Endothelial cell of umbilical vein (primary cell): ENCODE data around the gene BLM. TPM values are rescaled to one million over a fixed set of nuclear protein-coding genes. Genes with fewer than 3 reads are reported as not detected.

Source experiments
- BruUV-seq: library from RNA; stranded (reverse); fragments of 400-500 nt; replicated peaks from 2 replicates; lab custom pipeline; 2021; lab: Mats Ljungman, UMichigan
- CTCF ChIA-PET: fragments of 300-600, 350-600 bp; sonication (Branson Sonifier 250); formaldehyde crosslinking; loops from one replicate; lab custom pipeline; 2021; ENCODE audit warnings: antibody characterized with exemption, inconsistent platforms; lab: Charles Lee
- POLR2A ChIA-PET: fragments of 300-600, 350-600 bp; sonication (Branson Sonifier 250); formaldehyde crosslinking; loops from one replicate; lab custom pipeline; 2021; ENCODE audit warnings: antibody characterized with exemption, inconsistent platforms; lab: Charles Lee
- DNase-seq: peaks from one replicate; pipeline ENCODE4 v3.0.0-alpha.2; 2011; ENCODE audit warnings: low read depth, low spot score
- FAIRE-seq: peaks from 2 replicates; lab custom pipeline; 2011; peaks lifted over from hg19 to GRCh38; lab: Jason Lieb, UNC
- H2AFZ ChIP-seq: 2 replicates; pipeline ENCODE4 v1.6.0; 2012; ENCODE audit warnings: low read depth, low read length, control low read depth, inconsistent platforms
- H3K27ac ChIP-seq: 2 replicates; pipeline ENCODE4 v1.5.1; 2011; ENCODE audit warnings: low read depth, mild to moderate bottlenecking, control low read depth, low read length, moderate library complexity; ENCODE audit not compliant: insufficient read depth
- H3K27me3 ChIP-seq, 2 experiments: 2 replicates each; pipeline versions ENCODE4 v1.6.0 to v1.6.1; 2011; ENCODE audit warnings: low read length in 2 of 2, mixed read lengths in 1 of 2; ENCODE audit not compliant: control insufficient read depth in 2 of 2, insufficient read depth in 2 of 2
- H3K36me3 ChIP-seq, 2 experiments: 2 replicates in 1 of 2; 3 replicates in 1 of 2; pipeline ENCODE4 v1.5.1; 2011; ENCODE audit warnings: low read length in 2 of 2, mild to moderate bottlenecking in 1 of 2, moderate library complexity in 1 of 2; ENCODE audit not compliant: control insufficient read depth in 2 of 2, insufficient read depth in 2 of 2; ENCODE audit errors: extremely low read depth in 1 of 2
- H3K4me1 ChIP-seq: 3 replicates; pipeline ENCODE4 v1.5.1; 2011; ENCODE audit warnings: mild to moderate bottlenecking, low read length; ENCODE audit not compliant: control insufficient read depth, insufficient read depth; ENCODE audit errors: extremely low read depth
- H3K4me2 ChIP-seq: 2 replicates; pipeline ENCODE4 v1.6.1; 2011; ENCODE audit warnings: low read length, control low read depth, mixed read lengths; ENCODE audit not compliant: insufficient read depth
- H3K4me3 ChIP-seq, 3 experiments: fragments of 200-600 bp in 1 of 3; sonication (generic), shearing (Covaris generic) in 1 of 3; replicated peaks in 1 of 3; 2 replicates each; pipeline ENCODE4 v1.5.1; 2011 to 2016; ENCODE audit warnings: control low read depth in 3 of 3, low read length in 3 of 3, mild to moderate bottlenecking in 2 of 3, inconsistent platforms in 1 of 3, low read depth in 1 of 3, moderate library complexity in 1 of 3; ENCODE audit not compliant: insufficient read depth in 1 of 3
- H3K79me2 ChIP-seq: 2 replicates; pipeline ENCODE4 v1.6.0; 2012; ENCODE audit warnings: low read length, inconsistent platforms; ENCODE audit not compliant: control insufficient read depth, insufficient read depth
- H3K9ac ChIP-seq: replicated peaks from 2 replicates; pipeline ENCODE3; 2011; ENCODE audit warnings: low read length, control low read depth; ENCODE audit not compliant: insufficient read depth; ENCODE audit errors: extremely low read depth
- H3K9me1 ChIP-seq: replicated peaks from 3 replicates; pipeline ENCODE4 v1.6.0; 2011; ENCODE audit warnings: mild to moderate bottlenecking, low read length; ENCODE audit not compliant: control insufficient read depth, insufficient read depth; ENCODE audit errors: extremely low read depth
- H3K9me3 ChIP-seq: replicated peaks from 2 replicates; pipeline ENCODE4 v1.5.1; 2012; ENCODE audit warnings: low read length, inconsistent platforms; ENCODE audit not compliant: control insufficient read depth, insufficient read depth
- H4K20me1 ChIP-seq: replicated peaks from 2 replicates; pipeline ENCODE3; 2011; ENCODE audit warnings: mild to moderate bottlenecking, low read length; ENCODE audit not compliant: control insufficient read depth, insufficient read depth; ENCODE audit errors: extremely low read depth
- CTCF ChIP-seq, 2 donors: IDR thresholded peaks; 1 replicate in 1 of 2; 2 replicates in 1 of 2; pipeline ENCODE4 v1.5.1; 2011; ENCODE audit warnings: low read length in 2 of 2, mild to moderate bottlenecking in 2 of 2, moderate library complexity in 2 of 2, control low read depth in 1 of 2, inconsistent platforms in 1 of 2, low read depth in 1 of 2; ENCODE audit not compliant: insufficient read depth in 1 of 2; ENCODE audit errors: extremely low read depth in 1 of 2
- EZH2 ChIP-seq: IDR thresholded peaks from 2 replicates; pipeline ENCODE4 v1.6.1; 2012; ENCODE audit warnings: borderline replicate concordance, low read depth, mild to moderate bottlenecking, moderate library complexity, low read length, inconsistent platforms; ENCODE audit not compliant: severe bottlenecking
- FOS ChIP-seq: IDR thresholded peaks from 2 replicates; pipeline ENCODE4 v1.6.1; 2011; ENCODE audit warnings: mild to moderate bottlenecking, low read length, moderate library complexity, borderline replicate concordance; ENCODE audit not compliant: insufficient read depth
- GATA2 ChIP-seq: IDR thresholded peaks from 2 replicates; pipeline ENCODE4 v1.7.0; 2011; ENCODE audit warnings: low read depth, mild to moderate bottlenecking, moderate library complexity, mixed read lengths, low read length; ENCODE audit not compliant: insufficient read length, insufficient read depth
- JUN ChIP-seq: IDR thresholded peaks from 2 replicates; pipeline ENCODE4 v1.6.1; 2011; ENCODE audit warnings: borderline replicate concordance, low read depth; ENCODE audit not compliant: insufficient read length, insufficient read depth
- MYC ChIP-seq: IDR thresholded peaks from one replicate; pipeline ENCODE4 v1.6.1; 2011; ENCODE audit warnings: mild to moderate bottlenecking, low read depth, low read length
- POLR2A ChIP-seq: IDR thresholded peaks from 2 replicates; pipeline ENCODE4 v1.6.1; 2012; ENCODE audit warnings: low read depth, mild to moderate bottlenecking, control low read depth, low read length
- POLR2AphosphoS5 ChIP-seq: IDR thresholded peaks from 2 replicates; pipeline ENCODE4 v1.6.1; 2012; ENCODE audit warnings: low read depth, mild to moderate bottlenecking, control low read depth, low read length, moderate library complexity; ENCODE audit not compliant: insufficient read depth
- dilution Hi-C: fragments of 300-500 bp; cut with MboI; formaldehyde crosslinking; loops from one replicate; pipeline ENCODE4 v1.15.0; 2019; ENCODE audit warnings: low sequenced_read_pairs; ENCODE audit not compliant: extremely low pct_ligation_motif_present
- intact Hi-C: fragments of 100-400 bp; cut with micrococcal nuclease; formaldehyde crosslinking; loops from one replicate; pipeline ENCODE4 v1.10.0; 2022
- polyA plus RNA-seq, 4 experiments: library from polyadenylated mRNA; depleted of rRNA in 3 of 4; stranded (reverse) in 3 of 4; unstranded in 1 of 4; fragments of >200 nt; gene quantifications; 2 replicates each; pipeline versions ENCODE4 v1.2.1 to v1.2.3, GENCODE V29; 2011 to 2012; ENCODE audit warnings: missing spikeins in 1 of 4
- total RNA-seq: library from RNA; stranded (reverse); gene quantifications from 2 replicates; pipeline ENCODE4 v1.2.3, GENCODE V29; 2021
- TF ChIP-seq, protein P1 (sequence below): IDR thresholded peaks from 2 replicates; pipeline ENCODE4 v1.6.1; 2011; ENCODE audit not compliant: insufficient read depth, insufficient read length

The BLM gene
- total and polyA plus RNA-seq, 2 donors (not counting 3 experiments of a cell fraction or from before 2014, with no cell fraction given) = 3.8 to 17.3 TPM

DNA sequence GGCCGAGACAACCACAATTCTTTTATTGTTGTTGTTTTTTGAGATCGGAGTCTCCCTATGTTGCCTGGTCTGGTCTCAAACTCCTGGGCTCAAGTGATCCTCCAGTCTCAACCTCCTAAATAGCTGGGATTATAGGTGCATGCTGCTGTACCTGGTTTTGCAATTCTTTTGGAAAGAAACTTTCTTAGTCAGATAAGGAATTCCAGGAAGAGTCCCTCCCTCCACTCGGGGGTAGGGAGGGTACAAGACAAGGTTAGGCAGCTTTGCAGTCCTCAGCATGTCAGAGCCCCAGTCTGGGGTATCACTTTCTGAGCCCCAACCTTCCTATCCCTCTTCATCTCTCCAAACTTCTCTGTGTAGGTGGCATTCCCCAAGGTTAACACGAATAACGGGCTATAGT, 117.5 kb downstream of the BLM start:
- DNase-seq = no peak

More for the DNA sequence above, 117.5 kb downstream of the BLM start:
- FAIRE-seq = no peak
- H3K4me2 ChIP-seq = no peak overlapping the region
- ChIA-PET POLR2A (no interaction called here), CTCF (interaction anchor here (1.0 kb wide), 1 partner anchor 16 kb away, joined by 3 read pairs; no protein-coding TSS in a partner anchor)
- intact Hi-C loops = no loop called here
- no TSS peak for BruUV-seq
- TF ChIP-seq GATA2 (no peak), EZH2 (no peak), POLR2A (no peak), JUN (no peak), CTCF (IDR thresholded peaks at IDR 0.05; ENCODE audit: extremely low read depth in 1 of 2, insufficient read depth in 1 of 2, low read depth in 1 of 2, low read length in 2 of 2) (no peak), POLR2AphosphoS5 (no peak), MYC (no peak), FOS (no peak)
- TF ChIP-seq, protein P1, sequence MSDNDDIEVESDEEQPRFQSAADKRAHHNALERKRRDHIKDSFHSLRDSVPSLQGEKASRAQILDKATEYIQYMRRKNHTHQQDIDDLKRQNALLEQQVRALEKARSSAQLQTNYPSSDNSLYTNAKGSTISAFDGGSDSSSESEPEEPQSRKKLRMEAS = no peak
- H3K9ac ChIP-seq = no peak overlapping the region
- H3K79me2 ChIP-seq = no peaks in the 10 kb centered on the region
- no peaks in the 10 kb centered on the region for H4K20me1 ChIP-seq
- no peaks in the 10 kb centered on the region for H3K27me3 ChIP-seq
- no peaks in the 10 kb centered on the region for H3K36me3 ChIP-seq
- H3K27ac ChIP-seq = no peak overlapping the region
- dilution Hi-C loops = no loop called here
- no peaks in the 10 kb centered on the region for H3K9me1 ChIP-seq
- no peak overlapping the region for H3K4me3 ChIP-seq
- H2AFZ ChIP-seq = no peak overlapping the region
- H3K4me1 ChIP-seq = peaks cover 3% of the 10 kb centered on the region
- no peaks in the 10 kb centered on the region for H3K9me3 ChIP-seq
